Liver (tissue), 9 donors: ENCODE results near the gene SLC27A4. TPM values are rescaled to one million over a fixed set of nuclear protein-coding genes. Genes with fewer than 3 reads are reported as not detected.

Source experiments
- DNase-seq: peaks from one replicate; pipeline ENCODE4 v3.0.0-alpha.2; 2017; ENCODE audit warnings: low spot score
- H3K27ac ChIP-seq, 2 donors: one replicate each; pipeline ENCODE4 v1.7.0; 2013; ENCODE audit warnings: inconsistent platforms in 2 of 2, low read length in 2 of 2, control low read depth in 1 of 2, low read depth in 1 of 2, mild to moderate bottlenecking in 1 of 2
- H3K27me3 ChIP-seq, 4 donors: one replicate each; pipeline versions ENCODE4 v1.6.1 to v1.7.0; 2013; ENCODE audit warnings: low read length in 3 of 4, inconsistent platforms in 1 of 4, mild to moderate bottlenecking in 1 of 4, moderate library complexity in 1 of 4; ENCODE audit not compliant: control insufficient read depth in 4 of 4, insufficient read depth in 4 of 4
- H3K36me3 ChIP-seq, 4 donors: one replicate each; pipeline versions ENCODE4 v1.6.1 to v1.7.0; 2013; ENCODE audit warnings: low read length in 3 of 4, mild to moderate bottlenecking in 3 of 4, low read depth in 1 of 4, moderate library complexity in 1 of 4; ENCODE audit not compliant: control insufficient read depth in 4 of 4, insufficient read depth in 3 of 4
- H3K4me1 ChIP-seq, 4 donors: one replicate each; pipeline versions ENCODE4 v1.6.1 to v1.7.0; 2013; ENCODE audit warnings: low read length in 3 of 4, mild to moderate bottlenecking in 3 of 4, moderate library complexity in 1 of 4; ENCODE audit not compliant: control insufficient read depth in 4 of 4, insufficient read depth in 4 of 4
- H3K4me3 ChIP-seq, 3 donors: one replicate each; pipeline versions ENCODE4 v1.6.1 to v1.7.0; 2013; ENCODE audit warnings: low read length in 3 of 3, control low read depth in 1 of 3, low read depth in 1 of 3, mild to moderate bottlenecking in 1 of 3
- H3K9ac ChIP-seq, 2 donors: one replicate each; pipeline ENCODE4 v1.7.0; 2013; ENCODE audit warnings: low read length in 2 of 2, mild to moderate bottlenecking in 2 of 2, moderate library complexity in 2 of 2, control low read depth in 1 of 2, low read depth in 1 of 2
- H3K9me3 ChIP-seq, 4 donors: one replicate each; pipeline versions ENCODE4 v1.6.1 to v1.7.0; 2013; ENCODE audit warnings: low read length in 3 of 4; ENCODE audit not compliant: control insufficient read depth in 4 of 4
- FOXA1 ChIP-seq: IDR thresholded peaks from 2 replicates; pipeline ENCODE4 v1.6.1; 2016; ENCODE audit warnings: antibody characterized with exemption
- FOXA2 ChIP-seq: IDR thresholded peaks from 2 replicates; pipeline ENCODE4 v1.6.1; 2016; ENCODE audit warnings: antibody characterized with exemption
- GABPA ChIP-seq, 2 donors: IDR thresholded peaks in 1 of 2; conservative IDR thresholded peaks in 1 of 2; 2 replicates each; pipeline ENCODE4 v1.6.1; 2016; ENCODE audit warnings: antibody characterized with exemption in 2 of 2, mild to moderate bottlenecking in 1 of 2, moderate library complexity in 1 of 2
- HNF4A ChIP-seq, 2 donors: conservative IDR thresholded peaks; 2 replicates each; pipeline ENCODE4 v1.6.1; 2016; ENCODE audit warnings: antibody characterized with exemption in 2 of 2, mild to moderate bottlenecking in 2 of 2
- HNF4G ChIP-seq: IDR thresholded peaks from 2 replicates; pipeline ENCODE4 v1.6.1; 2016; ENCODE audit warnings: antibody characterized with exemption
- NR2F2 ChIP-seq: IDR thresholded peaks from 2 replicates; pipeline ENCODE4 v1.6.1; 2016; ENCODE audit warnings: antibody characterized with exemption
- RAD21 ChIP-seq, 2 donors: IDR thresholded peaks; 2 replicates each; pipeline ENCODE4 v1.6.1; 2016; ENCODE audit warnings: antibody characterized with exemption in 2 of 2, mild to moderate bottlenecking in 2 of 2
- TAF1 ChIP-seq: conservative IDR thresholded peaks from 2 replicates; pipeline ENCODE4 v1.6.1; 2016; ENCODE audit warnings: antibody characterized with exemption, mild to moderate bottlenecking
- WGBS: extraction: QIAGEN DNeasy Blood & Tissue Kit; methylation state at CpG from one replicate; pipeline ENCODE4 v1.1.7; 2013; 5-methylcytosine and 5-hydroxymethylcytosine counted together
- polyA plus RNA-seq, 2 donors: library from polyadenylated mRNA; stranded (reverse) in 1 of 2; unstranded in 1 of 2; fragments of 200-250 nt in 1 of 2; fragments of >200 nt in 1 of 2; fragmentation: Nextera tagmentation in 1 of 2; extraction: Ambion mirVana in 1 of 2; gene quantifications; one replicate each; pipeline versions ENCODE4 v1.2.1 to v1.2.3, GENCODE V29; 2013 to 2015
- total RNA-seq, 2 donors: library from RNA; depleted of rRNA; stranded (reverse); fragments of >200 nt; gene quantifications; one replicate each; pipeline ENCODE4 v1.2.3, GENCODE V29; 2014
- TF ChIP-seq, protein P1 (sequence below): IDR thresholded peaks from 2 replicates; pipeline ENCODE4 v1.6.1; 2016; ENCODE audit warnings: antibody characterized with exemption, mild to moderate bottlenecking
- TF ChIP-seq, protein P2 (sequence below): fragments of 150-350 bp; IDR thresholded peaks from 2 replicates; pipeline ENCODE4 v1.5.1; 2017; ENCODE audit warnings: improper control_type of control experiment, low read depth, low read length; ENCODE audit not compliant: missing input control
- TF ChIP-seq, protein P3 (sequence below): IDR thresholded peaks from 2 replicates; pipeline ENCODE4 v1.6.1; 2016; ENCODE audit warnings: antibody characterized with exemption
- donor health status: healthy.
- donor health status: healthy.
- donor health status: healthy.
- donor health status: healthy.
- donor health status: healthy.

Gene SLC27A4
- total and polyA plus RNA-seq, 4 donors, result 5.9 to 36.4 (median 14.7) TPM

DNA sequence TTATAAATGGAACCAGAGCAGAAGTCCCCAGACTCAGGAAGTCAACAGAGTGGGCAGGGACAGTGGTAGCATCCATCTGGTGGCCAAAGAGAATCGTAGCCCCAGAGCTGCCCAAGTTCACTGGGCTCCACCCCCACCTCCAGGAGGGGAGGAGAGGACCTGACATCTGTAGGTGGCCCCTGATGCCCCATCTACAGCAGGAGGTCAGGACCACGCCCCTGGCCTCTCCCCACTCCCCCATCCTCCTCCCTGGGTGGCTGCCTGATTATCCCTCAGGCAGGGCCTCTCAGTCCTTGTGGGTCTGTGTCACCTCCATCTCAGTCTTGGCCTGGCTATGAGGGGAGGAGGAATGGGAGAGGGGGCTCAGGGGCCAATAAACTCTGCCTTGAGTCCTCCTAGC lies 20.5 kb downstream of the SLC27A4 start:
- 77% methylated on average over 2 of the region's 2 CpGs for WGBS
- TF ChIP-seq HNF4G (no peak), GABPA (IDR thresholded peaks at IDR 0.05 in 1 of 2, conservative IDR thresholded peaks at IDR 0.05 in 1 of 2) (no peak), HNF4A (conservative IDR thresholded peaks at IDR 0.05) (no peak), FOXA1 (no peak), NR2F2 (no peak), TAF1 (no peak), FOXA2 (no peak)
- TF ChIP-seq, protein P1, sequence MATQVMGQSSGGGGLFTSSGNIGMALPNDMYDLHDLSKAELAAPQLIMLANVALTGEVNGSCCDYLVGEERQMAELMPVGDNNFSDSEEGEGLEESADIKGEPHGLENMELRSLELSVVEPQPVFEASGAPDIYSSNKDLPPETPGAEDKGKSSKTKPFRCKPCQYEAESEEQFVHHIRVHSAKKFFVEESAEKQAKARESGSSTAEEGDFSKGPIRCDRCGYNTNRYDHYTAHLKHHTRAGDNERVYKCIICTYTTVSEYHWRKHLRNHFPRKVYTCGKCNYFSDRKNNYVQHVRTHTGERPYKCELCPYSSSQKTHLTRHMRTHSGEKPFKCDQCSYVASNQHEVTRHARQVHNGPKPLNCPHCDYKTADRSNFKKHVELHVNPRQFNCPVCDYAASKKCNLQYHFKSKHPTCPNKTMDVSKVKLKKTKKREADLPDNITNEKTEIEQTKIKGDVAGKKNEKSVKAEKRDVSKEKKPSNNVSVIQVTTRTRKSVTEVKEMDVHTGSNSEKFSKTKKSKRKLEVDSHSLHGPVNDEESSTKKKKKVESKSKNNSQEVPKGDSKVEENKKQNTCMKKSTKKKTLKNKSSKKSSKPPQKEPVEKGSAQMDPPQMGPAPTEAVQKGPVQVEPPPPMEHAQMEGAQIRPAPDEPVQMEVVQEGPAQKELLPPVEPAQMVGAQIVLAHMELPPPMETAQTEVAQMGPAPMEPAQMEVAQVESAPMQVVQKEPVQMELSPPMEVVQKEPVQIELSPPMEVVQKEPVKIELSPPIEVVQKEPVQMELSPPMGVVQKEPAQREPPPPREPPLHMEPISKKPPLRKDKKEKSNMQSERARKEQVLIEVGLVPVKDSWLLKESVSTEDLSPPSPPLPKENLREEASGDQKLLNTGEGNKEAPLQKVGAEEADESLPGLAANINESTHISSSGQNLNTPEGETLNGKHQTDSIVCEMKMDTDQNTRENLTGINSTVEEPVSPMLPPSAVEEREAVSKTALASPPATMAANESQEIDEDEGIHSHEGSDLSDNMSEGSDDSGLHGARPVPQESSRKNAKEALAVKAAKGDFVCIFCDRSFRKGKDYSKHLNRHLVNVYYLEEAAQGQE, result no peak
- TF ChIP-seq, protein P2, sequence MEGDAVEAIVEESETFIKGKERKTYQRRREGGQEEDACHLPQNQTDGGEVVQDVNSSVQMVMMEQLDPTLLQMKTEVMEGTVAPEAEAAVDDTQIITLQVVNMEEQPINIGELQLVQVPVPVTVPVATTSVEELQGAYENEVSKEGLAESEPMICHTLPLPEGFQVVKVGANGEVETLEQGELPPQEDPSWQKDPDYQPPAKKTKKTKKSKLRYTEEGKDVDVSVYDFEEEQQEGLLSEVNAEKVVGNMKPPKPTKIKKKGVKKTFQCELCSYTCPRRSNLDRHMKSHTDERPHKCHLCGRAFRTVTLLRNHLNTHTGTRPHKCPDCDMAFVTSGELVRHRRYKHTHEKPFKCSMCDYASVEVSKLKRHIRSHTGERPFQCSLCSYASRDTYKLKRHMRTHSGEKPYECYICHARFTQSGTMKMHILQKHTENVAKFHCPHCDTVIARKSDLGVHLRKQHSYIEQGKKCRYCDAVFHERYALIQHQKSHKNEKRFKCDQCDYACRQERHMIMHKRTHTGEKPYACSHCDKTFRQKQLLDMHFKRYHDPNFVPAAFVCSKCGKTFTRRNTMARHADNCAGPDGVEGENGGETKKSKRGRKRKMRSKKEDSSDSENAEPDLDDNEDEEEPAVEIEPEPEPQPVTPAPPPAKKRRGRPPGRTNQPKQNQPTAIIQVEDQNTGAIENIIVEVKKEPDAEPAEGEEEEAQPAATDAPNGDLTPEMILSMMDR, result no peak
- TF ChIP-seq, protein P3, sequence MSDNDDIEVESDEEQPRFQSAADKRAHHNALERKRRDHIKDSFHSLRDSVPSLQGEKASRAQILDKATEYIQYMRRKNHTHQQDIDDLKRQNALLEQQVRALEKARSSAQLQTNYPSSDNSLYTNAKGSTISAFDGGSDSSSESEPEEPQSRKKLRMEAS, result no peak
- no peak overlapping the region for H3K27ac ChIP-seq

DNA sequence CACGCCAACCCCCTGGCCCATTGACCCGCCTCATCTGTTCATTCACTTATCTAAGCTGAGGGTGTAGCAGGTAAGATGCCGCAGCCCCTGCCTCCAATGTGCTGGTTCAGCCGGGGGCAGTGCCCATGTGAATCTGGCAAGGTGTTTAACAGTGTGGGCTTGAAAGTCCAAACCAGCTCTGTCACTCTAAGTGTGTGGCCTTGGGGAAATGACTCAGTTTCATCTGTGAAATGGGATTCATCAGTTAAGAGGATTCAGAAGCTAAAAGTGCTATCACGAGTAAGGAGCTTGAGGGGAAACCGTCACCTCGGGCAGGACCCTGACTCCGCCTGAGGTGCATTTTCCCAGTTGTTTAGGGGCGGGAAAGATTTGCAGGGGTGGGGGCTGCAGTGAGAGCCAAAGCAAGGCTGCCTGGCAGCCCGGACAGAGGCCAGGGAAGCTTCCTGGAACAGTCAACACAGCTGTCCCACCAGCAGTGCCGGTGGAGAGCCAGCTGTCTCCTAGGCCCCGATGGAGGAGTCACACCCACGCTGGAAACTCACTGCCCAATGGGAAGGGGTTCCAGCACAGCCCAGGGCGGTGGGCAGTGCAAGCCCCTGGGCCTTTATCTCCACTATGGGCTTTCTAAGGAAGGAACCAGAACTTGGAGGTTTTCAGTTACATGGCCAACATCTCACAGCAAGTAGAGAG lies 21.1 kb downstream of the SLC27A4 start:
- 63% methylated on average over 14 of the region's 14 CpGs for whole genome bisulfite sequencing
- no peak for DNase-seq
- H3K4me3 ChIP-seq, result peak overlapping the region in 1 of 3 donors; percentile 51
- H3K27me3 ChIP-seq, result no peaks in the 10 kb centered on the region
- no peaks in the 10 kb centered on the region for H3K9me3 ChIP-seq
- H3K4me1 ChIP-seq, result peaks cover 3 to 22% (median 11%) of the 10 kb centered on the region in 4 donors
- H3K9ac ChIP-seq, result no peak overlapping the region
- H3K36me3 ChIP-seq, result no peaks in the 10 kb centered on the region
- no peak for TF ChIP-seq RAD21 (IDR thresholded peaks at IDR 0.05)
- no peak overlapping the region for H3K27ac ChIP-seq

More for the DNA sequence above, 20.5 kb downstream of the SLC27A4 start:
- Histone ChIP-seq H3K36me3 (peaks cover 0 to 3% (median under 1%) of the 10 kb centered on the region in 4 donors), H3K4me1 (peaks cover 3 to 22% (median 11%) of the 10 kb centered on the region in 4 donors), H3K27me3 (no peaks in the 10 kb centered on the region), H3K9me3 (no peaks in the 10 kb centered on the region), H3K4me3 (no peak overlapping the region), H3K9ac (no peak overlapping the region)
- no peak for DNase-seq
